Effector CD4-positive, alpha-beta T cell (primary cell): ENCODE results near the gene PEX26.
"Not testable (repeated sequence)": the region's sequence is repeated elsewhere in the genome, so short reads cannot be mapped to it uniquely, and the experiment has no call there.

ENCODE experiments used
- DNase-seq: peaks from one replicate; pipeline ENCODE4 v3.0.0-alpha.2; 2020

PEX26 gene

GRCh38 chr22:18056807-18057474 is 20.8 kb upstream of the PEX26 start:
- no peak for DNase-seq

GRCh38 chr22:18057568-18058209 is 20.1 kb upstream of the PEX26 start:
- no peak for DNase-seq

GRCh38 chr22:18058371-18059093 is 19.3 kb upstream of the PEX26 start:
- no peak for DNase-seq

GRCh38 chr22:18059094-18059417 is 18.7 kb upstream of the PEX26 start:
- DNase-seq: no peak

GRCh38 chr22:18059473-18059872 is 18.3 kb upstream of the PEX26 start:
- no peak for DNase-seq

- DNase-seq: no peak
These were observed 17.8 kb upstream of the PEX26 start for GRCh38 chr22:18059991-18060390.

GRCh38 chr22:18060646-18061620 is 16.9 kb upstream of the PEX26 start:
- DNase-seq: no peak

- no peak for DNase-seq
These were observed 15.4 kb upstream of the PEX26 start for GRCh38 chr22:18062421-18062820.

GRCh38 chr22:18063306-18063705 is 14.5 kb upstream of the PEX26 start:
- no peak for DNase-seq

- not testable (repeated sequence) for DNase-seq
These were observed 14.1 kb upstream of the PEX26 start for GRCh38 chr22:18063715-18064114.

- no peak for DNase-seq
These were observed 13.2 kb upstream of the PEX26 start for GRCh38 chr22:18064636-18065035.

- DNase-seq: no peak
These were observed 12.5 kb upstream of the PEX26 start for GRCh38 chr22:18065256-18065655.

GRCh38 chr22:18066181-18066859 is 11.5 kb upstream of the PEX26 start:
- no peak for DNase-seq

GRCh38 chr22:18067121-18067520 is 10.7 kb upstream of the PEX26 start:
- no peak for DNase-seq

- DNase-seq: no peak
These were observed 10.0 kb upstream of the PEX26 start for GRCh38 chr22:18067548-18068341.

- no peak for DNase-seq
These were observed 9.3 kb upstream of the PEX26 start for GRCh38 chr22:18068381-18068988.

- no peak for DNase-seq
These were observed 8.7 kb upstream of the PEX26 start for GRCh38 chr22:18069041-18069440.

- no peak for DNase-seq
These were observed 7.7 kb upstream of the PEX26 start for GRCh38 chr22:18070041-18070440.

- DNase-seq: no peak
These were observed 7.1 kb upstream of the PEX26 start for GRCh38 chr22:18070556-18071306.

GRCh38 chr22:18071307-18071967 is 6.4 kb upstream of the PEX26 start:
- not testable (repeated sequence) for DNase-seq
